H9 (cell line): ENCODE results near the gene RASGRF2. TPM values are rescaled to one million over a fixed set of nuclear protein-coding genes. Genes with fewer than 3 reads are reported as not detected.

ENCODE experiments used
- DNase-seq: peaks from one replicate; pipeline ENCODE4 v3.0.0-alpha.2; 2017
- H2AFZ ChIP-seq: one replicate; pipeline ENCODE4 v1.6.1; 2013; ENCODE audit warnings: mild to moderate bottlenecking, low read length, control low read depth, moderate library complexity
- H2AK5ac ChIP-seq: 2 replicates; pipeline ENCODE4 v1.6.1; 2013; ENCODE audit warnings: low read length, control low read depth, mixed read lengths; ENCODE audit not compliant: insufficient read length
- H2BK120ac ChIP-seq: one replicate; pipeline ENCODE4 v1.6.1; 2013; ENCODE audit warnings: low read depth, mild to moderate bottlenecking, low read length, control low read depth, inconsistent platforms; ENCODE audit not compliant: poor library complexity, severe bottlenecking
- H2BK12ac ChIP-seq: 2 replicates; pipeline ENCODE4 v1.6.1; 2013; ENCODE audit warnings: low read length, control low read depth, mixed read lengths, low read depth; ENCODE audit not compliant: insufficient read length
- H2BK15ac ChIP-seq: 2 replicates; pipeline ENCODE4 v1.6.1; 2013; ENCODE audit warnings: low read depth, low read length, control low read depth
- H2BK20ac ChIP-seq: one replicate; pipeline ENCODE4 v1.6.1; 2013; ENCODE audit warnings: low read depth, mild to moderate bottlenecking, low read length, control low read depth, inconsistent platforms; ENCODE audit not compliant: poor library complexity, severe bottlenecking
- H2BK5ac ChIP-seq: 2 replicates; pipeline ENCODE4 v1.6.1; 2013; ENCODE audit warnings: low read length, control low read depth, mixed read lengths; ENCODE audit not compliant: insufficient read length
- H3K14ac ChIP-seq: 2 replicates; pipeline ENCODE4 v1.6.1; 2013; ENCODE audit warnings: low read length, control low read depth; ENCODE audit not compliant: insufficient read depth
- H3K18ac ChIP-seq: 2 replicates; pipeline ENCODE4 v1.6.1; 2013; ENCODE audit warnings: low read depth, mild to moderate bottlenecking, mixed read lengths, low read length, control low read depth; ENCODE audit not compliant: insufficient read length
- H3K23ac ChIP-seq: 2 replicates; pipeline ENCODE4 v1.6.1; 2013; ENCODE audit warnings: low read length, control low read depth, mixed read lengths, low read depth; ENCODE audit not compliant: insufficient read length
- H3K23me2 ChIP-seq: 2 replicates; pipeline ENCODE4 v1.6.1; 2013; ENCODE audit warnings: low read depth, mild to moderate bottlenecking, mixed read lengths, low read length, control low read depth; ENCODE audit not compliant: insufficient read length, poor library complexity, severe bottlenecking
- H3K27ac ChIP-seq: 2 replicates; pipeline ENCODE4 v1.5.1; 2013; ENCODE audit warnings: low read length, control low read depth, mixed read lengths, low read depth; ENCODE audit not compliant: insufficient read length
- H3K27me3 ChIP-seq: 2 replicates; pipeline ENCODE4 v1.6.1; 2013; ENCODE audit warnings: low read length, control low read depth, inconsistent platforms; ENCODE audit not compliant: insufficient read depth
- H3K4ac ChIP-seq: 2 replicates; pipeline ENCODE4 v1.6.1; 2013; ENCODE audit warnings: low read depth, mild to moderate bottlenecking, control low read depth, inconsistent platforms, low read length, moderate library complexity
- H3K4me1 ChIP-seq: 2 replicates; pipeline ENCODE4 v1.6.1; 2013; ENCODE audit warnings: low read length, control low read depth, inconsistent platforms; ENCODE audit not compliant: insufficient read depth
- H3K4me2 ChIP-seq: 2 replicates; pipeline ENCODE4 v1.6.1; 2013; ENCODE audit warnings: low read length, control low read depth, mixed read lengths; ENCODE audit not compliant: insufficient read length, insufficient read depth
- H3K56ac ChIP-seq: 2 replicates; pipeline ENCODE4 v1.6.1; 2013; ENCODE audit warnings: low read depth, mild to moderate bottlenecking, mixed read lengths, low read length, control low read depth; ENCODE audit not compliant: insufficient read length
- H3K79me1 ChIP-seq: 2 replicates; pipeline ENCODE4 v1.6.1; 2013; ENCODE audit warnings: low read depth, mild to moderate bottlenecking, moderate library complexity, low read length, control low read depth, inconsistent platforms; ENCODE audit not compliant: insufficient read depth, poor library complexity, severe bottlenecking
- H3K79me2 ChIP-seq: 2 replicates; pipeline ENCODE4 v1.6.1; 2013; ENCODE audit warnings: low read length, control low read depth, inconsistent platforms; ENCODE audit not compliant: insufficient read depth
- H3K9ac ChIP-seq: 2 replicates; pipeline ENCODE4 v1.6.1; 2013; ENCODE audit warnings: low read length, control low read depth, mixed read lengths; ENCODE audit not compliant: insufficient read length; ENCODE audit errors: extremely low read depth
- H3K9me3 ChIP-seq: one replicate; pipeline ENCODE4 v1.6.1; 2013; ENCODE audit warnings: low read depth, low read length, inconsistent platforms; ENCODE audit not compliant: control insufficient read depth
- H3T11ph ChIP-seq: one replicate; pipeline ENCODE4 v1.6.1; 2013; ENCODE audit warnings: mild to moderate bottlenecking, low read length, control low read depth, inconsistent platforms
- H4K20me1 ChIP-seq: one replicate; pipeline ENCODE4 v1.6.1; 2013; ENCODE audit not compliant: control insufficient read depth, insufficient read length, insufficient read depth
- H4K5ac ChIP-seq: 2 replicates; pipeline ENCODE4 v1.6.1; 2013; ENCODE audit warnings: low read depth, mild to moderate bottlenecking, mixed read lengths, low read length, control low read depth; ENCODE audit not compliant: insufficient read length
- H4K8ac ChIP-seq: replicated peaks from 2 replicates; pipeline ENCODE4 v1.6.1; 2013; ENCODE audit warnings: low read length, control low read depth, mixed read lengths, low read depth; ENCODE audit not compliant: insufficient read length
- H4K91ac ChIP-seq: 2 replicates; pipeline ENCODE4 v1.6.1; 2013; ENCODE audit warnings: low read depth, mild to moderate bottlenecking, moderate library complexity, mixed read lengths, low read length, control low read depth; ENCODE audit not compliant: insufficient read length
- H3K27ac Mint-ChIP-seq, 3 experiments: 2 replicates in 2 of 3; 3 replicates in 1 of 3; pipeline ENCODE4 v1.8.0; 2020 to 2021; ENCODE audit warnings: mixed read lengths in 3 of 3, mild to moderate bottlenecking in 1 of 3, moderate library complexity in 1 of 3
- H3K27me3 Mint-ChIP-seq: 2 replicates; pipeline ENCODE4 v1.8.0; 2021; ENCODE audit warnings: low read depth, mild to moderate bottlenecking, moderate library complexity, mixed read lengths
- H3K36me3 Mint-ChIP-seq, 3 experiments: 2 replicates in 2 of 3; 3 replicates in 1 of 3; pipeline ENCODE4 v1.8.0; 2020 to 2021; ENCODE audit warnings: low read depth in 3 of 3, mixed read lengths in 3 of 3; ENCODE audit not compliant: insufficient read depth in 1 of 3
- H3K4me1 Mint-ChIP-seq, 2 experiments: 2 replicates each; pipeline ENCODE4 v1.8.0; 2020; ENCODE audit warnings: mixed read lengths in 2 of 2
- H3K4me3 Mint-ChIP-seq, 2 experiments: 2 replicates in 1 of 2; 3 replicates in 1 of 2; pipeline ENCODE4 v1.8.0; 2020 to 2021; ENCODE audit warnings: mild to moderate bottlenecking in 2 of 2, mixed read lengths in 2 of 2, moderate library complexity in 1 of 2
- H3K9me3 Mint-ChIP-seq, 2 experiments: 2 replicates in 1 of 2; 3 replicates in 1 of 2; pipeline ENCODE4 v1.8.0; 2020; ENCODE audit warnings: mild to moderate bottlenecking in 2 of 2, mixed read lengths in 2 of 2, moderate library complexity in 1 of 2
- CTCF ChIP-seq: fragments of 200-600 bp; sonication (generic); conservative IDR thresholded peaks from 3 replicates; pipeline ENCODE4 v1.8.0; 2021; ENCODE audit warnings: antibody characterized with exemption, mild to moderate bottlenecking
- WGBS: extraction: QIAGEN DNeasy Blood & Tissue Kit; methylation state at CpG from one replicate; pipeline ENCODE4 v1.1.7; 2013; ENCODE audit warnings: missing lambda C conversion rate, low lambda C conversion rate, mixed read lengths; ENCODE audit not compliant: insufficient read length; ENCODE audit errors: extremely low coverage; 5-methylcytosine and 5-hydroxymethylcytosine counted together
- total RNA-seq: library from RNA; stranded (reverse); gene quantifications from 2 replicates; pipeline ENCODE4 v1.2.1, GENCODE V29; 2021

Gene RASGRF2
- total RNA-seq, 1 experiment from 2014 or later: 13.5 TPM

GRCh38 chr5:80982093-80982492 lies 21.9 kb downstream of the RASGRF2 start:
- Histone ChIP-seq H3K27me3 (no peaks in the 10 kb centered on the region), H3K27ac (no peak overlapping the region), H2AK5ac (no peak overlapping the region), H3K23me2 (no peaks in the 10 kb centered on the region), H4K8ac (no peak overlapping the region), H3K18ac (no peak overlapping the region), H3K79me1 (peaks cover 6% of the 10 kb centered on the region), H2BK120ac (no peak overlapping the region), H3K4me2 (no peak overlapping the region), H3T11ph (no peak overlapping the region), H3K14ac (no peak overlapping the region), H2AFZ (no peak overlapping the region), H4K20me1 (no peaks in the 10 kb centered on the region), H3K23ac (no peak overlapping the region), H3K4ac (no peak overlapping the region), H2BK12ac (no peak overlapping the region), H2BK15ac (no peak overlapping the region), H4K5ac (no peak overlapping the region), H3K4me1 (peaks cover 7% of the 10 kb centered on the region; the same call in 1 of the 2 replicates), H3K9ac (no peak overlapping the region), H3K79me2 (peaks cover under 1% of the 10 kb centered on the region; the same call in 1 of the 2 replicates), H3K56ac (no peak overlapping the region), H2BK20ac (no peak overlapping the region), H3K9me3 (no peaks in the 10 kb centered on the region), H4K91ac (no peak overlapping the region), H2BK5ac (no peak overlapping the region)
- Mint-ChIP-seq H3K4me3 (no peak overlapping the region), H3K9me3 (no peaks in the 10 kb centered on the region; a peak in 1 of 5 replicates), H3K27ac (peak overlapping the region in 1 of 3 experiments; percentile 42; a peak in 1 of 7 replicates), H3K27me3 (no peaks in the 10 kb centered on the region), H3K4me1 (peaks cover 10 to 28% of the 10 kb centered on the region in 2 experiments), H3K36me3 (no peaks in the 10 kb centered on the region)
- WGBS: no CpG with 5 or more reads among the region's 4 CpGs
- TF ChIP-seq CTCF: no peak
- DNase-seq: no peak
